Measurements from ENCODE around the gene IFIT2. TPM values are rescaled to one million over a fixed set of nuclear protein-coding genes. Genes with fewer than 3 reads are reported as not detected.

The IFIT2 gene
- total RNA-seq, 1 experiment from 2014 or later, result not detected

- peak overlapping the region; percentile 59 for H3K18ac ChIP-seq (ENCODE audit: insufficient read length, low read depth, low read length)
- H3K27me3 ChIP-seq (ENCODE audit: insufficient read depth, low read length), result no peaks in the 10 kb centered on the region
- no peak overlapping the region for H2AFZ ChIP-seq (ENCODE audit: low read length)
- H4K5ac ChIP-seq (ENCODE audit: insufficient read length, low read depth, low read length), result no peak overlapping the region
- peaks cover 22% of the 10 kb centered on the region for H3K4me1 ChIP-seq (ENCODE audit: insufficient read depth, low read length)
- H3K9me3 ChIP-seq (ENCODE audit: control insufficient read depth, low read depth, low read length), result no peaks in the 10 kb centered on the region
- no peak overlapping the region for H2BK15ac ChIP-seq (ENCODE audit: low read depth, low read length)
- no peaks in the 10 kb centered on the region for H3K23me2 ChIP-seq (ENCODE audit: insufficient read length, low read depth, low read length, poor library complexity, severe bottlenecking)
- no peak overlapping the region for H2BK12ac ChIP-seq (ENCODE audit: insufficient read length, low read depth, low read length)
- H3K27ac ChIP-seq (ENCODE audit: insufficient read length, low read depth, low read length), result no peak overlapping the region
- no peaks in the 10 kb centered on the region for H4K20me1 ChIP-seq (ENCODE audit: control insufficient read depth, insufficient read depth, insufficient read length)
- no peak overlapping the region for H3T11ph ChIP-seq (ENCODE audit: low read length)
- no peak overlapping the region; the same call in 1 of the 2 replicates for H3K14ac ChIP-seq (ENCODE audit: insufficient read depth, low read length)
- peak overlapping the region; percentile 95 for H2BK5ac ChIP-seq (ENCODE audit: insufficient read length, low read length)
- no peak overlapping the region for H3K4me2 ChIP-seq (ENCODE audit: insufficient read depth, insufficient read length, low read length)
- H3K4ac ChIP-seq (ENCODE audit: low read depth, low read length), result no peak overlapping the region
- Mint-ChIP-seq H3K36me3 (ENCODE audit: insufficient read depth in 1 of 3, low read depth in 3 of 3) (no peaks in the 10 kb centered on the region; a peak in 1 of 7 replicates), H3K9me3 (no peaks in the 10 kb centered on the region), H3K27ac (peak overlapping the region; percentile 41 to 82 (median 72); a peak in 6 of 7 replicates), H3K27me3 (ENCODE audit: low read depth) (no peaks in the 10 kb centered on the region), H3K4me3 (no peak overlapping the region), H3K4me1 (peaks cover 73 to 74% of the 10 kb centered on the region in 2 experiments)
- H2BK20ac ChIP-seq (ENCODE audit: low read depth, low read length, poor library complexity, severe bottlenecking), result no peak overlapping the region
- H2AK5ac ChIP-seq (ENCODE audit: insufficient read length, low read length), result peak overlapping the region; percentile 91
- H3K9ac ChIP-seq (ENCODE audit: extremely low read depth, insufficient read length, low read length), result no peak overlapping the region
- no peak overlapping the region for H3K56ac ChIP-seq (ENCODE audit: insufficient read length, low read depth, low read length)
- H4K8ac ChIP-seq (replicated peaks; ENCODE audit: insufficient read length, low read depth, low read length), result no peak overlapping the region
- no peak for DNase-seq
- no peak overlapping the region for H4K91ac ChIP-seq (ENCODE audit: insufficient read length, low read depth, low read length)
- H3K79me2 ChIP-seq (ENCODE audit: insufficient read depth, low read length), result no peaks in the 10 kb centered on the region
- no peak overlapping the region for H3K23ac ChIP-seq (ENCODE audit: insufficient read length, low read depth, low read length)
- TF ChIP-seq CTCF (conservative IDR thresholded peaks at IDR 0.05), result no peak
- H2BK120ac ChIP-seq (ENCODE audit: low read depth, low read length, poor library complexity, severe bottlenecking), result no peak overlapping the region
- H3K79me1 ChIP-seq (ENCODE audit: insufficient read depth, low read depth, low read length, poor library complexity, severe bottlenecking), result no peaks in the 10 kb centered on the region
- WGBS (ENCODE audit: extremely low coverage, insufficient read length, low lambda C conversion rate), result no CpG with 5 or more reads among the region's 7 CpGs
Observed at GRCh38 chr10:89347701-89348457, 46.0 kb downstream of the IFIT2 start.

All from H9 (cell line).